SKM-1 (cell line): ENCODE data around the gene GPS1.
A peak's percentile ranks its signal among the peaks of the same experiment; 100 is the strongest.

Experiments
- DNase-seq: peaks from one replicate; lab custom pipeline; 2025; ENCODE audit not compliant: unreplicated experiment; lab: John Stamatoyannopoulos, UW

GPS1 gene

DNA sequence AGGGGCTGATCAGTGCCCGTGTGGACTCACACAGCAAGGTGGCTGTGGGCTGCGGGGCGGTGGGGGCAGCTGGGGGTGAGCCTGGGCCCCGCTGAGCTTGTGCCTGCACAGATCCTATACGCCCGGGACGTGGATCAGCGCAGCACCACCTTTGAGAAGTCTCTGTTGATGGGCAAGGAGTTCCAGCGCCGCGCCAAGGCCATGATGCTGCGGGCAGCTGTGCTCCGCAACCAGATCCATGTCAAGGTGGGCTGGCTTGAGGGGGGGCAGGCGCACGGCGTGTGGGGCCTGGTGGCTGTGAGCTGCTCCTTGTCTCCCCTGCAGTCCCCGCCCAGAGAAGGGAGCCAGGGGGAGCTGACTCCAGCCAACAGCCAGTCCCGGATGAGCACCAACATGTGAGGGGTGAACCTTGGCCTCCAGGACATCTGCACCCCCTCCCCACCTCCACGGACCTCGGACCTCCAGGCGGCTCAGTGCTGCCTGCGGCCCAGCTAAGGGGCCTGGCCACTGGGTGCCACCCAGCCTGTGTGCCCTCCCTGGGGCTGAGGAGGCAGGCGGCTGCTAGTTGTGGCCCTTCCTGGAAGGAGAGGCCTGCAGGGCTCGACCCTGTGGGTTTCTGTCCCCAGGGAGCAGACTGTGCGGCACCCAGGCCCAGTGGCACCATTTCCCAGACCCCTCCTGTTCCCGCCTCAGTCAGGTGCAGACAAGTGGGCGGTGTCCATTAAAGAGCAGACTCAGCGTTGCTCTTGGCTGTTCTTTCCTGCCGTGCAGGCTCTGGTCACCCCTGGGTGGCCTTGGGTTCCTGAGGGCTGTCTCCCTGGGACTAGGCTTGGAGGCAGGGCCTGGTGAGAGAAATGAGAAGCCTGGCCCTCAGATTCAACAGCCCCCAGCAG lies 5.3 kb downstream of the GPS1 start:
- no peak for DNase-seq

DNA sequence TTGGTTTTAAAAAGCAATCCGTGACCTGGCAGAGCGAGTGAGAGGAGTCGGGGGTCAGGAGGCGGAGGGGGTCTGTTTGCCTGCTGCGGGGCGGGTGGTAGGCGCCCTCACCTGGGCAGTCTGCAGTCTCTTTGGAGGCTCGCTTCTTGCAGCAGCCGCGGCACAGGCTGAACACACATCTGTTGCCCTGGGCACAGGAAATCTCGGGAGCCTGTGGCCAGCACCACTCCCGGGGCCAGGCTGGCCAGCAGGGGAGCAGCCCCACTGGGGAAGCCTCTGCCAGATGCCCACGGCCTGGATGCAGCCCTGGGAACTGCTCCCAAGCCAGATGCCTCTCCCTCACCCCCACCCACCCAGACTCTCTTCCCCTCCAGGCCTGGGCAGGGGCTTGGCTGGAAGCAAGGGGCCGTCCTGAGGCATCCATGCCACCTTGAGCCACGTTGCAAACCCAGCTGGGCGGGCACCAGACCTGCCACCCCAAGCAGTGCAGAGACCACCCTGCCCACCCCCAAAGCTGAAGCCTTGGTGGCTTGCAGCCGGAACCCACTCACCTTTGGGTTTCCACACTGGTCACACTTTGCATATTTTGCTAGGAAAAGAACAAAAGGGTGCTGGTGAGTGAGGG lies 6.6 kb downstream of the GPS1 start:
- DNase-seq: no peak

DNA sequence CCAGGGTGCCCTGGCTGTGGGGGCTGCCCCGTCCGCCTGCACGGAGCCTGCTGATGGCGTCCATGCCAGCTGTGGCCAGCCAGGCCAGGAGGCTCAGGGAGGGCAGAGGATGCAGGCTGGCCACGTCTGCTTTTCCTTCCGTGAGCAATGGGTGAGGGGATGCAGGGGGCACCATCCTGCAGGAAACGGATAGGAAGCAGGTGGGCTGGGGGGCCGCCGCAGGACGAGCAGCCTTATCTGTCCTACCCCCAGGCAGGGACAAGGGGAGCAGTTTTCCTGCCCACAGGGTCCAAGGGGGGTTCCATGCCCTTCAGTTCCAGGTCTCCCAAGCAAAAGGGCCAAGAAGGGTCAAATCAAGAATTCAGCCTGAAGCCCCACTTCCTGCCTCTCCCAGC lies 7.2 kb downstream of the GPS1 start:
- no peak for DNase-seq

DNA sequence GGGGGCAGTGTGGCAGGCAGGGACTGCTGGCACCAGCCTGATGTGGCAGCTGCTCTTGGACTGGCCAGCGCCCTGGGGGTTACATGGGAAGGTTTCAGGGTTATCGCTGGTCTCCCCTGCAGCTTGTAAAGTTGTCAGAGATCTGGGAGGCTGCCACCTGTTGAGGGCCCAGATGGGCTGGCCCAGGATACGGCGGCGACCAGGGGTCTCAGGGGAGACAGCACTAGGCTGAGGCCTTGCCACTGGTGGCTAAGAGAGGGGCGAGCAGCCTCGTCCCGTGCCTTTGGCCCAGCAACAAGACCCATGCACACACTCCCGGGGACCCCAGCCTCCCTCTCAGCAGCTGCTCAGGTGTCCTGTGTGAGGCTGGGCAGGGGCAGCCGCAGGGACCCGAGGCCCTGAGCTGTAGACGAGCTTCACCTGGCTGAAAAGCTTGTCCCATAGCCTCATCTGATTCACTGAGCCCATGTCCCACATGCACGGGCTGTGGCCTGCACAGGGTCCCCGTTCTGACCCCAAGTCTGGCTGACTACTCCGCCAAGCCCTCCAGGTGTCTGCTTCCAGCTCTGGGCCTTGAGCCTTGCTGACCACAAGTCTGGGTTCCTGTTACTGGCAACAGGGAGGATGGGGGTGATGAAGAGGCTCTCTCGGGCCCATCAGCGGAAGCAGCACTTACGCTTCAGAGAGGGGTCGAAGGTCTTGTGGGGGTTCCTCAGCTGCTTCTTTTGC lies 7.7 kb downstream of the GPS1 start:
- no peak for DNase-seq

DNA sequence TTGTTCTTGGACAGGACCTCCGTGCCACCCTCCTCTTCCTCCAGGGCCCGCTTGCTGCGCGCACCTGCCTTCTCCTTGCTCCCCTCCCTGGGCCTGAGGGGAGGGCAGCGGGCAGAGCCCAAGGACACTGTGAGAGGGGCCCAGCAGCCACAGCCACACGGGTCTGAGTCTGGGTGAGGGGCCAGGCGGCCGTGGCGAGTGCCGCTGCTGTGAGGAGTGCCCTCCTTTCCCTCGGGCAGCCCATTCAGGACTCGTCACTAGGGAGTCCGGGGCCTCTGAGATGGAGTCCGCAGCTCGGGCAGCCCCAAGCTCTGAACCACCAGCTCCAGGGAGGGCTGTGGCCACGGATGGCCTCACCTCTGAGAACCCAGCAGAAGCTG lies 8.3 kb downstream of the GPS1 start:
- DNase-seq: no peak

DNA sequence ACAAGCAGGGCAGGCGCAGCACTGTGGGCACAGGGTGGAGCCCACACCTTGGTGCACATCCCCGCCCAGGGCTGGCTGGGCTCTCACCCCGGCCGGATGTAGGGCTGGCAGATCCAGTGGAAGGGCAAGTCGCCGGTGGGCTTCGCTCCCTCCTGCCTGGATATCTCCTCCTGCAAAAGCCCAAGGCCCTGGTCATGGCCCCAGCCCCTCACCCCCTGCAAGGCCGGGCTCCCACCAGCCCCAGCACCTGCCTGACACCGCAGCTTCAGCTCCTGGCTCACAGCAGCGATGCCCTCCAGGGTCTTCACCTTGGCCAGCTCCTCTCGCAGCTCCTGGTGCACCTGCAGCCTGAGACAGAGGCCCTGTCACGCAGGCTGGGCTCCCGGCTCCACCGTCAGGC lies 8.9 kb downstream of the GPS1 start:
- no peak for DNase-seq

DNA sequence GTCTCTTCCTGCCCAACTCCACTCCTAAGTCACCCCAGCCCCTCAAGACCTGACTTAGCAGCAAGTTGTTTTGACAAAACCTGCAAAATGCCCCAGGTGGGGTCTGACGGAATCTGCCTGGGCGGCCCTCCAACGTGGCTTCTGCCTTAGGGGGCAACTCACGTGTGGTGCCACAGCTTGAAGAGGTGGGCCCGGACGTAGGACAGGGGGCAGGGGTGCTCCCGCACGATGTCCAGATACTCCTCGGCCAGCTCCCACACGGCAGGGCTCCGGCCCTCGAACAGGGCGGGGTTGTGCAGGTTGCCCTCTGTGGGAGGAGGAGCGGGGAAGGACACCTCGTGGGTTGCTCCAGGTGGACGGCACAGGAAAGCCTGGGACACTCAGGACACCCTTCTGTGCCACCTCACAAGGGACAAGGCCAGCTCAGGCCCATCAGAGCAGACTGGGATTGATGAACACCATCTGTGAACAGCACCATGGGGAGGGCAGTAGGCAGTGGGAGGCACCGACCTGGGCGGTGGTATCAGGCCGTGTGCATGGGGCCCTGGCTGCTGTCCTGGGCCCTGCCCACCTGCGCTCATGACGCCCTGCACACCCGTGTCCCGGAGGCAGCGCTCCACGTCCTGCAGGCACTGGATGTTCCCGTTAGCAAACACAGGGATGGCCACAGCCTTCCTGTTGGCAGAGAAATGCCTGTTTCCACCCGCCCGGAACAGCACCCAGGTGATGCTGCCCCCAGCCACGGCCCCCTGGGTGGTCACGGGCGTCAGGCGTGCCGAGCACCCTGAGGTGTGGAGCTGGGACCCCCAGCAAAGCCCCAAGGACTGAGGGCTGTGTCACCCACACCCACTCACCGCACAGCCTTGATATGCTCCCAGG lies 9.6 kb downstream of the GPS1 start:
- no peak for DNase-seq

DNA sequence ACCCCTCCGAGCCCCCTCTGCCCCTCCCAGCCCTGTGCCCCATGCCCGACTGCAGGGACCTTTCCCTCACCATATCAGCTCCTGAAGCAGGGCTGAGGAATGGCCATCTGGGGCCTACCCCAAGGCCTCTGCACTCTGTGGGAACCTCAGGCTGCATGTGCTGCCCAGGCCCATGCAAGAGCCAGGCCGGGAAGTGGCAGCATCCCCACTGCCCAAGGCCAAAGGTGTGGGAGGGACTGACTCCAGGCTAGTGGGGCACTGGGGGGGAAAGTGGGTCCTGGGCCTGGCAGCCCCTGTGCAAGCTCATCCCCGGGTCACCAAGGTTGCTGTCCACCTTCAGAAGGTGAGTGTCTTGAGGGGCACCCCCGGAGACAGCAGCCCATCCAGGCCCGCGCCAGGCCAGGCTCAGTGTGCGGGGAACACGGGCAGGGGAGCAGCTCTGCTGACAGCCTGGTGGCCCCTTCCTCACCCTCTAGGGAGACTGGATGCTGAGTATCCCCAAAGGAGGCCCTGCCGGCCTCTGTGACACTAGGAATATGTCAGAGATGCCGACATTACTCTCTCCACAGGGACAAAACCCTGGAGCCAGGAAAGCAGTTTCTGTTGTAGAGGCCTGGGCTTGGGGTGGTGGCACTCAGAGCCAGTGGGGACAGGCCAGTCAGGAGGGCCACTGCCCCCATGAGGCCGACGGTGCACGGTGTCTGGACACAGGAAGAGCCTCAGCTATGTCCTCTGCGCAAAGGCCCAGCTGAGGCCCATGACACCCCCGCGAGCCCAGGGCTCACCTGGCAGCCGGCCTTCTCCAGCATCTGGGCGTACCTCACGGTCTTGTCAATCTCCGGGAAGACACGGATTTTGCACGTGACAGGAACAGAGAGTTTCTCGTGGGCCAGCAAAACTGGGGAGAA lies 10.6 kb downstream of the GPS1 start:
- DNase-seq: no peak

DNA sequence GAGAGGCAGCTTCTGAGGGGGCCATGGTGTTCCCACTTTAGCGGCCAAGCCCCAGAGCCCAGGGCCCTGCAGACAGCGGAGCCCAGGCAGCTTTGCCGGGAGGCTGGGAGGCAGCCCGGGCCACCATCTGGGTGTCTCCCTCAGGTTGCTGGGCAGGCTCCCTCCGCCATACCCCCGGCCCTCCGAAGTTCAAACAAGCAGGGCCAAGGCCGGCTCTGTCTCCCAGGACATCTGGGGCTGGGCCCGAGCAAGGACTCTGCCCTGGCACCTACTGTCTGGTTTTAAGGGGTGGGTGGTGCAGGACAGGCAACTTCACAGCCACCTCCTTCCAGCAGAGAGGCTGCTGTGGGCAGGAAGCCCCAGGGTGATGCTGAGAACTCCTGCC lies 11.3 kb downstream of the GPS1 start:
- DNase-seq: no peak

DNA sequence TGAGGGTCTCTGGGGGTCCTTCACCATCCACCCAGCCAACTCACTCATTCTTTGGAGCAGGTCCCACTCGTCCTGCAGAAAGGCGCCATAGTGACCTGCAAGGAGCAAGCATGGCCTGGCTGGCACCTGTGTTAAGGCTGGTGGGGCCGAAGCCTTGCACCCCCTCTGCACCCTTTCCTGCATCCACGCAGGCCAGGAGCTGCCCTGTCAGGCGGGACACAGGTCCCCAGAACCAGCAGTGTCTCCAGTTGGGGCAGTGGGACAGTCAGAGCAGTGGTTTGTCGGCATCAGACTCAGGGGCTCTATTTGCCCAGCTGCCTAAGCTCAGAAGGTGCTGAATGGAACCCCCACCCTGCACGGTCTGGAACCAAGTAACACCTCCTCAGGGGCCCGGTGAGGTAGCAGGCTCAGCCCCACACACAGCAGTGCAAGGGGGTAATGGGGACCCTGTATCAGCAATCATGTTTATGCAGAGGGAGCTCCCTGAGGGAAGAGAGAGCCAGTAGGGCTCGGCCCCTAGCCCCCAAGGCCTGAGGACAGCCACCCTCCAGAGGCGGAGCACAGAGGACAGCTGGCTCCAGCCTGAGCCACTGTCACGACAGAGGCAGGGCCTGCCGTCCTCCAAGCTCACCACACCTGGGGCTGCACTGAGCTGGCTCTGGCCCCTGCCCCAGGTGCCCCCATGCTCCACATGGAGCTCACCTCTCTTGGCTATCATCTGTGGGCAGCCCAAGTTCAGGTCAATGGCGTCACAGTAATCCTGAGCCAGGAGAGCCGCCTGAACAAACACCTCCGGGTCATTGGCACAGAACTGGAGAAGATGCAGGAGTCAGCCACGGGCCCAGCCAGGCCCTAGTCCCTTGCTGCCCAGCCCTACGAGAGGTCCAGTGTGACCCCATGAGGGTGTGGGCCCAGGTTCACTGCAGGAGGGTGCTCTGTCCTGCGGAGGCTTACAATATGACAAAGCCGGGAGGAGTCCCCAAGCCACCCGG lies 12.0 kb downstream of the GPS1 start:
- DNase-seq: no peak

DNA sequence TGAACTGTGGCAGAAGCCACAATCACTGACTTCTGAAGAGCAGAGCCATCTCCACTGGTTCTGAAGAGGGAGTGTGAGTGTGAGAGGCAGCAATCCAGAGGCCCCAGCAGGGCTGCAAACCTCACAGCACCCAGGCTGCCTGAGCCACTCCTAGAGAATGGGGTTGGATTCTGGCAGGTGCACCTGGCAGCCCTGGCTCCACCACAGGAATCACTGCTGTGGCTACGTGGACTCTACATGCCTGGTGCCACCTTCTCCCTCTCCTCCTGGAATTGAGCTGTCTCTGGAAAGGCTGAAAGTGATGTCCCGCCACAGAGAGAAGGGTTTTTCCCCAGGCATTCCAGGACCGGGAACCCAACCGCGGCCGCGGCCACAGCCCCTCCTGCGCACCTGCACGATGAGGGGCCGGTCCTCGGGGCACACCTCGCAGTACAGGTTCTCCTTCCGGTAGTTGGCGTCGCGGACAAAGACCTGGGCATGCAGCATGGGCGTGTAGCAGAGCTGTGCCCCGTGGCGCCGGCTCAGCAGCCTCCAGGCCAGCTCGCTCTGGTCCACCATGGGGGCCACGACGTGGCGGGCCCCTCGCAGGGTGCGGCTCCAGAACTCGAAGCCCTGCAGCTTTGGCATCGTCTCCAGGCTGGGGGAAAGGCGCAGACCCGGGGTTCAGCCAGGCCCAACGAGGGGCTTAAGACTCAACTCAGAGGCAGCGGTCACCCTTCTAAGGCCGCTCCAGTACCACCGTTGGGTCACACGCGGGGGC lies 12.9 kb downstream of the GPS1 start:
- DNase-seq: no peak

DNA sequence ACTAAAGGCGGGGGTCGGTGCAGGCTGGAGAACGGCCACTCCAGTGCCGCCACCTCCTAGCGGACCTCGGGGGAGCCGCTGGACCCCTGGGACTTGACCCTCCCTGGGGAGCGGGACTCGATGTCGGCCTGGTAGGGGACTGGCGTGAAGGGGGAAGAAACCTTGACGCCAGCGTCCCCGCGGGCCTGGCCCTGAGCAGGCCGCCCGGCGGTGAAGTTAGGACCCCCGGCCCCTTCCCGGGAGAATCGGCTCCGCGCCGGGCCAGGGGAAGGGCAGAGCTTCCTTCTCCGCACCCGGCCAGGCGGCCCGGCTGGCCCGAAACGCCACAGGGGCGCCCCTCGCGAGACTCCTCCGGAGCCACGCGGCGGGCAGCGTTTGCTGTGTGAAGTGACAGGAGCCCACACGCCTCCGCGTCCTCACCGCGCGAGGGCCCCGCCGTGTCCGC lies 13.5 kb downstream of the GPS1 start:
- no peak for DNase-seq

DNA sequence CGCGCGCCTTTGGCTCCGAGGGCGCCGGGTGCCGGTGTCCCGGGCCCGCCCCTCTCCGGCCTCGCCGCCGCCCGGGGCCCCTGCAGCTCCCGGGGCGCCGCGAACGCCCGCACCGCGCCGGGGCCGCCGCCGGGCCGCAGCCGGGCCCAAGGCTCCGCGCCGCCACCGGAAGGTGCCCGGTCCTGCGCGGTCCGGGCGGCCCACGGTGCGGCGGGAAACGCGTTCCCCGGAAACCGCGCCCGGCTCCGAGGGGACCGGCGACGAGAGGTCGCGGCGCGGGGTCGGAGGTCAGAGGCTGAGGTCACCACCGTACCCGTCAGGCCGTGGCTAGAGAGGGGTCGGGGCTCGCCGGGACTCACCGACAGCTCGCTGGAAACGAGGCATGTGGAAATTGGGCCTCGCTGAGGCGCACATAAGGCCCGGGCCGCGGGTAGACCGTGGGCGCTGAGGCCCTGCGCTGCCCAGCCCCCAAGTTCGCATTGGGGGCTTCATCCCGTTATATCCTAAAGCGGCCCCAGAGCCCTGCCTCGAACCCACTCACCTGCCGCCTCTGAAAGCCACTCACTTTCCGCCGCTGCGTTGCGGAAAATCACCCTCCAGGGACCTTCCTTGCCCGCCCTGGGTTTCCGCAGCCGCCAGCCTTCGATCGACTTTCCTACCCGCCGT lies 14.1 kb downstream of the GPS1 start, which contains the start of gene DUS1L:
Gene DUS1L, minus strand, starts transcription at position 167 of the 666 bp plus-strand sequence. CDS start 745 bp downstream, outside the sequence.
- DNase-seq: peak; percentile 12

DNA sequence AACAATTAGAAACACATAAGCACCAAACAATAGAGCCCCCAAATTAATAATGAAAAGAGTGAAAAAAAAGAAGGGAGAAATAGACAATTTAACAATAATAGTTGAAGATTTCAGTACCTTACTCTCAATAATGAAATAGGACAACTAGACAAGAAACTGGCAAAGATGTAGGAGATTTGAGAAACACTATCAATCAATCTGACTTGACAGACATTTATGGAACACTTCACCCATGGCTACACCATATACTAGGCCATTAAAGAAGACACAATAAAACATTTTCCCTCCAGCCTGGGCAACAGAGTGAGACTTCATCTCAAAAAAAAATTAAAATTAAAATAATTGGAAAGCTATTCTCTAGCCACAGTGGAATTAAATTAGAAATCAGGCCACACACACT lies 18.9 kb downstream of the GPS1 start:
- no peak for DNase-seq

DNA sequence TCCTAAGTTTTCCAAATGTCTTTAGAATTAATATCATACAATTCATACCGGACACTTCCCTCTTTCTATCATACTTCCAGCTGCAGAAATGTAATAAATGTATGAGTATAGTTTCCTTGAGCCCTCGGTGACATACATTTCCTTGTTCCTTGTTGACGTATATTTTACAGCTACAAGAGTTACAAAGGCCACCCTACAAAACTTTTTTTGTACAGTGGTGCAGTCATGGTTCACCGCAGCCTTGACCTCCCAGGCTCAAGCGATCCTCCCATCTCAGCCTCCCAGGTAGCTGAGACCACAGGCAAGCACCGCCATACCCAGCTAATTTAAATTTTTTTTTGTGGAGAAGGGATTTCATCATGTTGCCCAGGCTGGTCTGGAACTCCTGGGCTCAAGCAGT lies 21.1 kb downstream of the GPS1 start:
- DNase-seq: no peak

DNA sequence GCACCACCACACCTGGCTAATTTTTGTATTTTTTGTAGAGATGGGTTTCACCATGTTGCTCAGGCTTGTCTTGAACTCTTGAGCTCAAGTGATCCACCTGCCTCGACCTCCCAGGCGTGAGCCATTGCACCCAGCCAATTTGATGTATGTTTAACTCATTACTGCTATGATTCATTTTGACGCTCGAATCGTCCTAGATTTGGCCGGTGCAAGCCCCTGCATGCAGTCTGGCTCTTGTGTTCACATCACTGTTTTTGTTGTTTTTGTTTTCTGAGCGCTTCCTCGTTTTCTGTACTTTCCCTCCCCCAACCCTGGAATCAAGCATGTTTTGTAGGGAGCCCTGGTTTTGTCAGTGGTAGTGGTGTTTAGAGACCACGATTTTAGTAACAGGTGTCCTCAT lies 21.7 kb downstream of the GPS1 start:
- DNase-seq: no peak

DNA sequence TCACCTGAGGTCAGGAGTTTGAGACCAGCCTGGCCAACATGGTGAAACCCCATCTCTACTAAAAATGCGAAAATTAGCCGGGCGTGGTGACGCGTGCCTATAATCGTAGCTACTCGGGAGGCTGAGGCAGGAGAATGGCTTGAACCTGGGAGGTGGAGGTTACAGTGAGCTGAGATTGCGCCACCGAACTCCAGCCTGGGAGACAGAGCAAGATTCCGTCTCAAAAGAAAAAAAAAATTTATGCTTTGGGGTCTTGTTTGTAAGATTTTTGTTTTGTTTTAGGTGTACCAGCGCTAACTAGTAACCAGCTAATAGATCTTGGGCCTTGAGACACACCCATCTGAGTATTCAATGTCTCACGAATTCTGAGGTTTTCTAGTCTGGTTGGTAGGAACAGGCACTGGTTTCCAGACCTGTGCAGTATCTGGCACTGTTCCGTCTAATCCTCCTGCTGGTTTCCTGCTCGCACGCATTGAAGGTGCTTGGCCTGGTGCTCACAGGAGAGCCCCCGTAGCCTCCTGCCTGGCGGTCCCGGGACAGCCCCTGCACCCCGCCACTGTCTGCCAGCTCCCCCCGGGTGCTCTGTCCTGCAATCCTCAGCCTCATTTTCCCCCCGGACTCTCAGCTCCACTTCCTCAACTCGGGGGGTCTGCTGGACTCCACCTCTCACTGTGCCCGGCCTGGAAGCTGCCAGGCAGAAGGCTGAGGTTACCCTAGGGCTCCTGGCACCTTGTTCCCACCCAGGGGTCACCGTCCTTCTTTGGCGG lies 24.5 kb downstream of the GPS1 start:
- no peak for DNase-seq
